Thymus (tissue), 11 donors: Measurements from ENCODE around the gene KIAA1217. TPM values are rescaled to one million over a fixed set of nuclear protein-coding genes. Genes with fewer than 3 reads are reported as not detected.

Source experiments
- DNase-seq, 9 donors: peaks; one replicate each; pipeline ENCODE4 v3.0.0-alpha.2; 2013; ENCODE audit warnings: low spot score in 9 of 9, low read depth in 6 of 9, missing footprints in 1 of 9
- H3K27ac ChIP-seq, 2 donors: one replicate each; pipeline ENCODE4 v1.5.1; 2013; ENCODE audit warnings: control low read depth in 1 of 2, low read depth in 1 of 2, low read length in 1 of 2, mild to moderate bottlenecking in 1 of 2, moderate library complexity in 1 of 2
- H3K27me3 ChIP-seq, 2 donors: one replicate each; pipeline ENCODE4 v1.5.1; 2013; ENCODE audit warnings: low read length in 1 of 2; ENCODE audit not compliant: control insufficient read depth in 2 of 2, insufficient read depth in 1 of 2
- H3K36me3 ChIP-seq, 2 donors: one replicate each; pipeline ENCODE4 v1.5.1; 2013; ENCODE audit warnings: low read length in 1 of 2, mild to moderate bottlenecking in 1 of 2, moderate library complexity in 1 of 2; ENCODE audit not compliant: control insufficient read depth in 2 of 2, insufficient read depth in 2 of 2
- H3K4me1 ChIP-seq, 2 donors: one replicate each; pipeline ENCODE4 v1.5.1; 2013; ENCODE audit warnings: low read length in 2 of 2; ENCODE audit not compliant: control insufficient read depth in 2 of 2, insufficient read depth in 2 of 2
- H3K4me3 ChIP-seq, 2 donors: one replicate each; pipeline ENCODE4 v1.5.1; 2013; ENCODE audit warnings: low read length in 2 of 2, control low read depth in 1 of 2, mild to moderate bottlenecking in 1 of 2
- H3K9me3 ChIP-seq, 2 donors: one replicate each; pipeline ENCODE4 v1.5.1; 2013; ENCODE audit warnings: low read length in 1 of 2, mild to moderate bottlenecking in 1 of 2; ENCODE audit not compliant: control insufficient read depth in 2 of 2, insufficient read depth in 1 of 2
- WGBS: extraction: QIAGEN DNeasy Blood & Tissue Kit; methylation state at CpG from one replicate; pipeline ENCODE4 v1.1.7; 2013; 5-methylcytosine and 5-hydroxymethylcytosine counted together
- polyA plus RNA-seq: library from polyadenylated mRNA; stranded (reverse); fragments of 200-250 nt; gene quantifications from one replicate; pipeline ENCODE4 v1.2.3, GENCODE V29; 2013
- total RNA-seq: library from RNA; stranded (reverse); fragments of 120-200 nt; gene quantifications from one replicate; pipeline ENCODE4 v1.2.4, GENCODE V29; 2013
- donor health status: healthy.

KIAA1217 gene
- total and polyA plus RNA-seq, 2 donors: 9.7 to 30.5 TPM

GRCh38 chr10:24571870-24572450 is 363.0 kb downstream of the KIAA1217 start:
- H3K36me3 ChIP-seq: no peaks in the 10 kb centered on the region
- 70% methylated on average over 7 of the region's 7 CpGs for WGBS
- no peak for DNase-seq

GRCh38 chr10:24574161-24574560 is 365.2 kb downstream of the KIAA1217 start:
- Histone ChIP-seq H3K27ac (no peak overlapping the region), H3K4me3 (no peak overlapping the region), H3K9me3 (no peaks in the 10 kb centered on the region), H3K36me3 (no peaks in the 10 kb centered on the region), H3K27me3 (no peaks in the 10 kb centered on the region), H3K4me1 (peaks cover 0 to 3% of the 10 kb centered on the region in 2 donors)
- 96% methylated on average over 9 of the region's 9 CpGs for WGBS
- DNase-seq: no peak

More at GRCh38 chr10:24571870-24572450, 363.0 kb downstream of the KIAA1217 start:
- Histone ChIP-seq H3K4me1 (peaks cover 0 to 3% of the 10 kb centered on the region in 2 donors), H3K9me3 (no peaks in the 10 kb centered on the region), H3K27me3 (no peaks in the 10 kb centered on the region), H3K4me3 (no peak overlapping the region), H3K27ac (no peak overlapping the region)

- WGBS: 89% methylated on average over 3 of the region's 3 CpGs
- Histone ChIP-seq H3K27me3 (no peaks in the 10 kb centered on the region), H3K4me1 (peaks cover 0 to 3% of the 10 kb centered on the region in 2 donors), H3K36me3 (no peaks in the 10 kb centered on the region), H3K27ac (no peak overlapping the region), H3K9me3 (no peaks in the 10 kb centered on the region), H3K4me3 (no peak overlapping the region)
- DNase-seq: no peak
Measured at GRCh38 chr10:24574578-24575155, 365.7 kb downstream of the KIAA1217 start.

GRCh38 chr10:24575481-24576002 is 366.6 kb downstream of the KIAA1217 start:
- Histone ChIP-seq H3K36me3 (no peaks in the 10 kb centered on the region), H3K4me1 (peaks cover 0 to 3% of the 10 kb centered on the region in 2 donors), H3K9me3 (no peaks in the 10 kb centered on the region), H3K27me3 (no peaks in the 10 kb centered on the region), H3K27ac (no peak overlapping the region), H3K4me3 (no peak overlapping the region)
- no peak for DNase-seq
- 47% methylated on average over 10 of the region's 10 CpGs for WGBS

- H3K9me3 ChIP-seq: peaks cover 0 to 1% of the 10 kb centered on the region in 2 donors
- H3K4me3 ChIP-seq: no peak overlapping the region
- 99% methylated on average over 1 of the region's 1 CpG for WGBS
- H3K36me3 ChIP-seq: no peaks in the 10 kb centered on the region
- no peaks in the 10 kb centered on the region for H3K27me3 ChIP-seq
- H3K27ac ChIP-seq: no peak overlapping the region
- no peak for DNase-seq
- H3K4me1 ChIP-seq: peaks cover 0 to 3% of the 10 kb centered on the region in 2 donors
Measured at GRCh38 chr10:24579448-24579847, 370.5 kb downstream of the KIAA1217 start.

GRCh38 chr10:24579906-24580305 is 371.0 kb downstream of the KIAA1217 start:
- Histone ChIP-seq H3K27ac (no peak overlapping the region), H3K4me1 (peaks cover 0 to 3% of the 10 kb centered on the region in 2 donors), H3K27me3 (no peaks in the 10 kb centered on the region), H3K36me3 (no peaks in the 10 kb centered on the region), H3K9me3 (peaks cover 0 to 1% of the 10 kb centered on the region in 2 donors), H3K4me3 (no peak overlapping the region)
- no peak for DNase-seq
- 64% methylated on average over 4 of the region's 4 CpGs for WGBS

- 97% methylated on average over 2 of the region's 2 CpGs for WGBS
- no peak overlapping the region for H3K4me3 ChIP-seq
- H3K4me1 ChIP-seq: no peaks in the 10 kb centered on the region
- DNase-seq: no peak
- H3K27ac ChIP-seq: no peak overlapping the region
- H3K27me3 ChIP-seq: no peaks in the 10 kb centered on the region
- H3K9me3 ChIP-seq: no peaks in the 10 kb centered on the region
- peaks cover 3 to 15% of the 10 kb centered on the region in 2 donors for H3K36me3 ChIP-seq
Measured at GRCh38 chr10:24589265-24589664, 380.3 kb downstream of the KIAA1217 start.

- Histone ChIP-seq H3K27me3 (no peaks in the 10 kb centered on the region), H3K27ac (no peak overlapping the region), H3K36me3 (peaks cover 0 to 15% of the 10 kb centered on the region in 2 donors), H3K9me3 (no peaks in the 10 kb centered on the region), H3K4me1 (no peaks in the 10 kb centered on the region), H3K4me3 (no peak overlapping the region)
- no peak for DNase-seq
Measured at GRCh38 chr10:24590697-24591457, 381.9 kb downstream of the KIAA1217 start.
